GM21423 (cell line): ENCODE data around the gene PITPNM2.

Experiments
- ATAC-seq: cut with Tn5 transposase; IDR thresholded peaks from one replicate; pipeline ENCODE4 v1.9.1; 2021; ENCODE audit warnings: mild to moderate bottlenecking, moderate library complexity; ENCODE audit not compliant: unreplicated experiment

Gene PITPNM2

GRCh38 chr12:123150744-123151456 lies at the start of gene PITPNM2:
TSS of gene PITPNM2 (minus strand) at chr12:123151090. CDS start at chr12:123034590, 116,500 bp downstream.
- peak; percentile 68 for ATAC-seq

GRCh38 chr12:123200414-123200813 lies 49.5 kb upstream of the PITPNM2 start:
- ATAC-seq, result no peak

GRCh38 chr12:123199936-123200335 lies 49.0 kb upstream of the PITPNM2 start:
- ATAC-seq, result no peak

- ATAC-seq, result no peak
These were observed 36.7 kb upstream of the PITPNM2 start for GRCh38 chr12:123187637-123188036.

- no peak for ATAC-seq
These were observed 29.3 kb upstream of the PITPNM2 start for GRCh38 chr12:123180171-123180570.

- ATAC-seq, result no peak
These were observed 21.1 kb upstream of the PITPNM2 start for GRCh38 chr12:123171967-123172366.

GRCh38 chr12:123167329-123167728 lies 16.4 kb upstream of the PITPNM2 start:
- ATAC-seq, result no peak

- ATAC-seq, result no peak
These were observed 14.6 kb upstream of the PITPNM2 start for GRCh38 chr12:123165537-123165936.

- ATAC-seq, result no peak
These were observed 13.9 kb upstream of the PITPNM2 start for GRCh38 chr12:123164710-123165261.

GRCh38 chr12:123164222-123164621 lies 13.3 kb upstream of the PITPNM2 start:
- ATAC-seq, result no peak

GRCh38 chr12:123163227-123163626 lies 12.3 kb upstream of the PITPNM2 start:
- ATAC-seq, result no peak

GRCh38 chr12:123160801-123161487 lies 10.1 kb upstream of the PITPNM2 start:
- no peak for ATAC-seq

- no peak for ATAC-seq
These were observed 3.0 kb upstream of the PITPNM2 start for GRCh38 chr12:123153906-123154305.

GRCh38 chr12:123152833-123153232 lies 1.9 kb upstream of the PITPNM2 start:
- no peak for ATAC-seq

- no peak for ATAC-seq
These were observed 866 bp upstream of the PITPNM2 start for GRCh38 chr12:123151457-123152454.

GRCh38 chr12:123150275-123150743 lies 581 bp downstream of the PITPNM2 start:
- ATAC-seq, result no peak

GRCh38 chr12:123149501-123150274 lies 1.2 kb downstream of the PITPNM2 start:
- no peak for ATAC-seq

- ATAC-seq, result no peak
These were observed 1.8 kb downstream of the PITPNM2 start for GRCh38 chr12:123149088-123149487.

- ATAC-seq, result no peak
These were observed 2.2 kb downstream of the PITPNM2 start for GRCh38 chr12:123148655-123149054.

GRCh38 chr12:123148223-123148622 lies 2.7 kb downstream of the PITPNM2 start:
- no peak for ATAC-seq
